NT2/D1 (cell line): ENCODE results near the gene PIPOX.

ENCODE experiments used
- SUZ12 ChIP-seq: IDR thresholded peaks from 2 replicates; pipeline ENCODE4 v1.6.1; 2011; ENCODE audit not compliant: insufficient read length, insufficient read depth; ENCODE audit errors: extremely low read depth
- YY1 ChIP-seq: IDR thresholded peaks from 2 replicates; pipeline ENCODE4 v1.6.1; 2011; ENCODE audit not compliant: insufficient read length, insufficient read depth
- ZNF274 ChIP-seq: IDR thresholded peaks from 2 replicates; pipeline ENCODE4 v1.6.1; 2011; ENCODE audit warnings: mild to moderate bottlenecking, low read depth, low read length

DNA sequence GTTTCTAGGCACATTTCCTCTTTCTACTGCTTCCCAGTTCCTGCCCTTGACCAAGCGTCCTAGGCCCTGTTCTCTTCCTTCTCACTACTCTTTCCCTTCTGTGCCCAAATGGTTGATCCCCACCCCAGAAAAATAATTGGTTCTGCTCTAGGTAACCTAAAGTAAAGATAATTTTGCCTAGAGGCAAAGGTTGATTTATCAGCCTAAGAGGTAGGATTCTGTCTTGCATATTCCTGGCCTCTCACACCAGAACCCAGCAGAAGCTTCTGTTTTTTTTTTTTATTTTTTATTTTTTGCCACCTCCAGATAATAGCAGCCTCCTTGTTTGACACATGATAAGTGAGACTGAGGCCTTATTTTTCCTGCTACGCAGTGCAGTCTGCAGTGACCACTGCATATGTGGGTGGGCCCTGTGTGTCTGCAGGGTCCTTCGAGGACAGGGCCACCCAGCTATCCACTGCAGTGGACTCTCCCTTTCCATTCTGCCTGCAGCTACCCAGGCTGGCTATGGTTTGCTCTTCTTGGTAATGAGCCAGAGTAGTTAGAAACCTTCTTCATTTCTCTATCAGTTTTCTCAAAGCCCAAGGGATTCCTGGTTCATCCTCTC lies 701 bp downstream of the PIPOX start:
- TF ChIP-seq ZNF274 = no peak
- no peak for TF ChIP-seq SUZ12
- no peak for TF ChIP-seq YY1
